OCI-LY7 (cell line): ENCODE measurements around the gene COBL. TPM values are rescaled to one million over a fixed set of nuclear protein-coding genes. Genes with fewer than 3 reads are reported as not detected.

Experiments
- BruUV-seq: library from RNA; stranded (reverse); fragments of 400-500 nt; replicated peaks from 2 replicates; lab custom pipeline; 2021; lab: Mats Ljungman, UMichigan
- CTCF ChIA-PET: fragments of 300-600 bp; sonication (Branson Sonifier 250); formaldehyde crosslinking; loops from one replicate; lab custom pipeline; 2022; ENCODE audit warnings: antibody characterized with exemption; ENCODE audit not compliant: unreplicated experiment; lab: Charles Lee
- POLR2A ChIA-PET: fragments of 300-600 bp; sonication (Branson Sonifier 250); formaldehyde crosslinking; loops from one replicate; lab custom pipeline; 2022; ENCODE audit warnings: antibody characterized with exemption; lab: Charles Lee
- DNase-seq: peaks from one replicate; pipeline ENCODE4 v3.0.0-alpha.2; 2015; ENCODE audit warnings: low spot score
- H2AFZ ChIP-seq: fragments of 200-600 bp; sonication (generic), shearing (Covaris generic); 2 replicates; pipeline ENCODE4 v1.6.1; 2014; ENCODE audit warnings: mild to moderate bottlenecking, antibody characterized with exemption, low read length, moderate library complexity
- H3K27ac ChIP-seq: fragments of 200-600 bp; sonication (generic); 2 replicates; pipeline ENCODE4 v1.5.1; 2014; ENCODE audit warnings: mixed run types, low read depth, mild to moderate bottlenecking, moderate library complexity, low read length, inconsistent platforms; ENCODE audit not compliant: poor library complexity, severe bottlenecking
- H3K36me3 ChIP-seq: fragments of 200-600 bp; sonication (generic); 2 replicates; pipeline ENCODE4 v1.6.1; 2014; ENCODE audit warnings: mild to moderate bottlenecking, antibody characterized with exemption, low read length, moderate library complexity, mixed read lengths; ENCODE audit not compliant: insufficient read depth
- H3K4me1 ChIP-seq: fragments of 200-600 bp; sonication (generic); 2 replicates; pipeline ENCODE4 v1.5.1; 2014; ENCODE audit warnings: mild to moderate bottlenecking, low read length; ENCODE audit not compliant: insufficient read depth, poor library complexity, severe bottlenecking
- H3K4me2 ChIP-seq: fragments of 200-600 bp; sonication (generic); 2 replicates; pipeline ENCODE4 v1.6.1; 2014; ENCODE audit warnings: mild to moderate bottlenecking, low read length
- H3K4me3 ChIP-seq: fragments of 200-600 bp; sonication (generic); 2 replicates; pipeline ENCODE4 v1.5.1; 2014; ENCODE audit warnings: mild to moderate bottlenecking, low read depth, low read length; ENCODE audit not compliant: poor library complexity, severe bottlenecking
- H3K79me2 ChIP-seq: fragments of 200-600 bp; sonication (generic); 2 replicates; pipeline ENCODE4 v1.6.1; 2016; ENCODE audit warnings: low read depth, mild to moderate bottlenecking, low read length, moderate library complexity, mixed read lengths; ENCODE audit not compliant: insufficient read depth
- H3K9me2 ChIP-seq: fragments of 200-600 bp; sonication (generic); 2 replicates; pipeline ENCODE4 v1.6.1; 2016; ENCODE audit warnings: mild to moderate bottlenecking, low read length, mixed read lengths; ENCODE audit not compliant: insufficient read depth
- H3K9me3 ChIP-seq: fragments of 200-600 bp; sonication (generic); 2 replicates; pipeline ENCODE4 v1.6.1; 2014; ENCODE audit warnings: mild to moderate bottlenecking, mixed run types, low read length, mixed read lengths
- H4K20me1 ChIP-seq: fragments of 200-600 bp; sonication (generic); 2 replicates; pipeline ENCODE4 v1.6.1; 2014; ENCODE audit warnings: mild to moderate bottlenecking, antibody characterized with exemption, low read length, moderate library complexity, mixed read lengths; ENCODE audit not compliant: insufficient read depth
- EZH2phosphoT487 ChIP-seq: fragments of 200-600 bp; sonication (generic); IDR thresholded peaks from 2 replicates; pipeline ENCODE4 v1.6.1; 2018; ENCODE audit warnings: low read depth, borderline replicate concordance, mild to moderate bottlenecking, mixed run types, antibody characterized with exemption, low read length, moderate library complexity, mixed read lengths
- intact Hi-C: fragments of 100-400 bp; cut with micrococcal nuclease; formaldehyde crosslinking; loops from one replicate; pipeline ENCODE4 v1.10.0; 2022; ENCODE audit not compliant: unreplicated experiment
- total RNA-seq, 2 experiments: library from RNA; depleted of rRNA in 1 of 2; stranded (reverse); fragments of >200 nt in 1 of 2; shearing (Covaris generic) in 1 of 2; gene quantifications; 2 replicates each; pipeline ENCODE4 v1.2.3, GENCODE V29; 2014 to 2022
- TF ChIP-seq, protein P1 (sequence below): fragments of 200-600 bp; sonication (generic); conservative IDR thresholded peaks from 2 replicates; pipeline ENCODE4 v1.5.1; 2014; ENCODE audit warnings: mild to moderate bottlenecking, antibody characterized with exemption, low read length, moderate library complexity, mixed read lengths

Gene COBL
- total RNA-seq, 2 experiments from 2014 or later: not detected

DNA sequence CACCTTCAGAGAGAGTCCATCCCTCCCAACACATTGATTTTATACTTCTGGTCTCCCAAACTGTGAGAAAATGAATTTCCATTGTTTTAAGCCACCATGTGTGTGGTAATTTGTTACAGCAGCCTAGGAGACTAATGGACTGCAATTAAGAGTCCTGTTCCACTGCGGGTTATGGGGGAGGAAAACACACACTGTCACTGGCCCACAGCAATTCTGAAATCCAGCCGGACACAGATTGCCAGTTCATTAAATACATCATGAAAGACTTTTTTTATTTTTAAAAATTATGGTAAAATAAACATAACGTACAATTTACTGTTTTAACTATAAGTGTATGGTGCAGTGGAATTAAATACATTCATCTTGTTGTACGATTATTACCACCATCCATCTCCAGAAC, 340.5 kb downstream of the COBL start:
- CTCF ChIA-PET: no interaction called here

GRCh38 chr7:50974240-50974639, 342.4 kb downstream of the COBL start:
- Histone ChIP-seq H3K4me2 (no peak overlapping the region), H3K4me1 (no peaks in the 10 kb centered on the region), H3K4me3 (no peak overlapping the region), H3K9me2 (no peaks in the 10 kb centered on the region), H4K20me1 (no peaks in the 10 kb centered on the region), H3K36me3 (no peaks in the 10 kb centered on the region), H3K27ac (no peak overlapping the region), H3K9me3 (no peaks in the 10 kb centered on the region), H3K79me2 (no peaks in the 10 kb centered on the region), H2AFZ (no peak overlapping the region)
- DNase-seq: no peak
- no TSS peak for BruUV-seq
- ChIA-PET CTCF (no interaction called here), POLR2A (no interaction called here)
- TF ChIP-seq, protein P1, sequence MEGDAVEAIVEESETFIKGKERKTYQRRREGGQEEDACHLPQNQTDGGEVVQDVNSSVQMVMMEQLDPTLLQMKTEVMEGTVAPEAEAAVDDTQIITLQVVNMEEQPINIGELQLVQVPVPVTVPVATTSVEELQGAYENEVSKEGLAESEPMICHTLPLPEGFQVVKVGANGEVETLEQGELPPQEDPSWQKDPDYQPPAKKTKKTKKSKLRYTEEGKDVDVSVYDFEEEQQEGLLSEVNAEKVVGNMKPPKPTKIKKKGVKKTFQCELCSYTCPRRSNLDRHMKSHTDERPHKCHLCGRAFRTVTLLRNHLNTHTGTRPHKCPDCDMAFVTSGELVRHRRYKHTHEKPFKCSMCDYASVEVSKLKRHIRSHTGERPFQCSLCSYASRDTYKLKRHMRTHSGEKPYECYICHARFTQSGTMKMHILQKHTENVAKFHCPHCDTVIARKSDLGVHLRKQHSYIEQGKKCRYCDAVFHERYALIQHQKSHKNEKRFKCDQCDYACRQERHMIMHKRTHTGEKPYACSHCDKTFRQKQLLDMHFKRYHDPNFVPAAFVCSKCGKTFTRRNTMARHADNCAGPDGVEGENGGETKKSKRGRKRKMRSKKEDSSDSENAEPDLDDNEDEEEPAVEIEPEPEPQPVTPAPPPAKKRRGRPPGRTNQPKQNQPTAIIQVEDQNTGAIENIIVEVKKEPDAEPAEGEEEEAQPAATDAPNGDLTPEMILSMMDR: no peak
- TF ChIP-seq EZH2phosphoT487: no peak
- intact Hi-C loops: no loop called here

More for the DNA sequence above, 340.5 kb downstream of the COBL start:
- Histone ChIP-seq H3K79me2 (no peaks in the 10 kb centered on the region), H3K4me2 (no peak overlapping the region), H3K27ac (no peak overlapping the region), H3K36me3 (no peaks in the 10 kb centered on the region), H3K4me3 (no peak overlapping the region), H4K20me1 (no peaks in the 10 kb centered on the region), H2AFZ (no peak overlapping the region), H3K4me1 (no peaks in the 10 kb centered on the region), H3K9me3 (no peaks in the 10 kb centered on the region), H3K9me2 (no peaks in the 10 kb centered on the region)
- intact Hi-C loops: no loop called here
- POLR2A ChIA-PET: no interaction called here
- DNase-seq: no peak
- TF ChIP-seq, protein P1: no peak
- no peak for TF ChIP-seq EZH2phosphoT487
- no TSS peak for BruUV-seq

DNA sequence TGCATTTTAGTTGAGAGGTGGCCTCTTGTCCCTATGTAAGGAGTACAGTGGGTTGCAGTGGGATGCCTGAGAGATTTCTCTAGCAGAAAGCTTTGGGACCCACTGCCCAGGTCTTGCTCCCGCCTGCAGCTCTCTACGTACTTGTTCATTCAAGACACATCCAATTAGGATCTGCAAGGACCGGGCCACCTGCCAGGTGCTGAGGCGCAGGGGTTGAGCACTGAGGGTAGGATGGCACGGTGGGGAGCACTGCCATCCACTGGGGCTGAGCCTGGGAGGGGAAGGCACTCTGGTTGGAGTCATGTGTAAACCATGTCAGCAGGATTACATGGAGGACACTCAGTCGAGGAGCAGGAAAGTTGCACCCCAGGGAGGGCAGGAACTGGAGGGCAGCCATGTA, 342.8 kb downstream of the COBL start:
- no peak for DNase-seq
- ChIA-PET POLR2A (no interaction called here), CTCF (no interaction called here)
- Histone ChIP-seq H2AFZ (no peak overlapping the region), H3K27ac (no peak overlapping the region), H3K36me3 (no peaks in the 10 kb centered on the region), H3K9me3 (no peaks in the 10 kb centered on the region), H3K4me1 (no peaks in the 10 kb centered on the region), H3K9me2 (no peaks in the 10 kb centered on the region), H3K79me2 (no peaks in the 10 kb centered on the region), H4K20me1 (no peaks in the 10 kb centered on the region), H3K4me2 (no peak overlapping the region), H3K4me3 (no peak overlapping the region)
- no TSS peak for BruUV-seq
- TF ChIP-seq, protein P1: no peak
- no peak for TF ChIP-seq EZH2phosphoT487
- intact Hi-C loops: no loop called here
